GM19455 (cell line): ENCODE results near the gene ARL6IP5.

Experiments
- ATAC-seq: cut with Tn5 transposase; IDR thresholded peaks from one replicate; pipeline ENCODE4 v1.9.1; 2021; ENCODE audit not compliant: unreplicated experiment

Gene ARL6IP5

GRCh38 chr3:69085833-69086722 is 1.3 kb downstream of the ARL6IP5 start:
- no peak for ATAC-seq

GRCh38 chr3:69087030-69087791 is 2.5 kb downstream of the ARL6IP5 start:
- ATAC-seq: no peak

GRCh38 chr3:69088063-69088462 is 3.3 kb downstream of the ARL6IP5 start:
- ATAC-seq: no peak

GRCh38 chr3:69090021-69090420 is 5.3 kb downstream of the ARL6IP5 start:
- no peak for ATAC-seq

GRCh38 chr3:69091389-69092029 is 6.8 kb downstream of the ARL6IP5 start:
- no peak for ATAC-seq

- peak; percentile 73 for ATAC-seq
Measured at GRCh38 chr3:69092030-69092516, 7.3 kb downstream of the ARL6IP5 start.

GRCh38 chr3:69094467-69095205 is 9.9 kb downstream of the ARL6IP5 start:
- no peak for ATAC-seq

- ATAC-seq: no peak
Measured at GRCh38 chr3:69095636-69096035, 10.9 kb downstream of the ARL6IP5 start.

- ATAC-seq: no peak
Measured at GRCh38 chr3:69096299-69096698, 11.6 kb downstream of the ARL6IP5 start.

- no peak for ATAC-seq
Measured at GRCh38 chr3:69097407-69098086, 12.8 kb downstream of the ARL6IP5 start.

- ATAC-seq: no peak
Measured at GRCh38 chr3:69099576-69099975, 14.8 kb downstream of the ARL6IP5 start.

GRCh38 chr3:69102384-69102783 is 17.6 kb downstream of the ARL6IP5 start:
- ATAC-seq: no peak

GRCh38 chr3:69103123-69103522 is 18.4 kb downstream of the ARL6IP5 start:
- no peak for ATAC-seq

GRCh38 chr3:69104586-69104985 is 19.8 kb downstream of the ARL6IP5 start:
- no peak for ATAC-seq

- ATAC-seq: no peak
Measured at GRCh38 chr3:69105320-69105719, 20.6 kb downstream of the ARL6IP5 start.

GRCh38 chr3:69107841-69108240 is 23.1 kb downstream of the ARL6IP5 start:
- ATAC-seq: no peak

- no peak for ATAC-seq
Measured at GRCh38 chr3:69108811-69109210, 24.1 kb downstream of the ARL6IP5 start.

GRCh38 chr3:69110941-69111546 is 26.3 kb downstream of the ARL6IP5 start:
- no peak for ATAC-seq

- ATAC-seq: no peak
Measured at GRCh38 chr3:69113536-69113935, 28.8 kb downstream of the ARL6IP5 start.

- ATAC-seq: no peak
Measured at GRCh38 chr3:69115731-69116130, 31.0 kb downstream of the ARL6IP5 start.
